H1 (cell line): Measurements from ENCODE around the gene FAM181A. TPM values are rescaled to one million over a fixed set of nuclear protein-coding genes. Genes with fewer than 3 reads are reported as not detected.

ENCODE experiments used
- CTCF ChIA-PET: fragments of 300-600 bp; sonication (Branson Sonifier 250); formaldehyde crosslinking; loops from one replicate; lab custom pipeline; 2021; ENCODE audit not compliant: partially characterized antibody; lab: Charles Lee
- POLR2A ChIA-PET: fragments of 300-600 bp; sonication (Branson Sonifier 250); formaldehyde crosslinking; loops from one replicate; lab custom pipeline; 2021; ENCODE audit warnings: inconsistent platforms; ENCODE audit not compliant: partially characterized antibody; lab: Charles Lee
- DNase-seq, 2 experiments: peaks; one replicate each; pipeline versions ENCODE4 v3.0.0 to v3.0.0-alpha.2; 2010 to 2022; ENCODE audit warnings: low spot score in 2 of 2, low read depth in 1 of 2, mixed read lengths in 1 of 2
- FAIRE-seq: peaks from 2 replicates; lab custom pipeline; 2011; peaks lifted over from hg19 to GRCh38; lab: Jason Lieb, UNC
- H2AFZ ChIP-seq: 2 replicates; pipeline ENCODE4 v1.8.1; 2012; ENCODE audit warnings: low read length, inconsistent platforms
- H2AK5ac ChIP-seq: 2 replicates; pipeline ENCODE4 v1.6.1; 2013; ENCODE audit warnings: low read depth, low read length
- H2BK120ac ChIP-seq: replicated peaks from 2 replicates; pipeline ENCODE3; 2013; ENCODE audit warnings: low read depth, low read length, inconsistent platforms
- H2BK12ac ChIP-seq: 2 replicates; pipeline ENCODE4 v1.6.1; 2013; ENCODE audit warnings: low read depth, low read length
- H2BK15ac ChIP-seq: 2 replicates; pipeline ENCODE4 v1.6.1; 2013; ENCODE audit warnings: low read length
- H2BK20ac ChIP-seq: 2 replicates; pipeline ENCODE4 v1.6.1; 2013; ENCODE audit warnings: low read length
- H2BK5ac ChIP-seq: 2 replicates; pipeline ENCODE4 v1.6.1; 2013; ENCODE audit warnings: low read depth, low read length
- H3K14ac ChIP-seq: 2 replicates; pipeline ENCODE4 v1.6.1; 2013; ENCODE audit warnings: inconsistent platforms; ENCODE audit not compliant: insufficient read length
- H3K18ac ChIP-seq: 2 replicates; pipeline ENCODE4 v1.6.1; 2013; ENCODE audit warnings: low read length; ENCODE audit errors: extremely low read depth
- H3K23ac ChIP-seq: 2 replicates; pipeline ENCODE4 v1.6.1; 2013; ENCODE audit warnings: inconsistent platforms; ENCODE audit not compliant: insufficient read length
- H3K23me2 ChIP-seq: 2 replicates; pipeline ENCODE4 v1.6.1; 2013; ENCODE audit warnings: low read depth, low read length
- H3K27ac ChIP-seq: 2 replicates; pipeline ENCODE4 v1.6.1; 2011; ENCODE audit warnings: low read depth, low read length, inconsistent platforms
- H3K27me3 ChIP-seq, 4 experiments: replicated peaks in 1 of 4; 1 replicate in 1 of 4; 2 replicates in 3 of 4; pipeline versions ENCODE4 v1.6.1 to v1.8.1; 2011 to 2013; ENCODE audit warnings: low read length in 3 of 4, mild to moderate bottlenecking in 3 of 4, inconsistent platforms in 2 of 4, mixed read lengths in 2 of 4, moderate library complexity in 1 of 4; ENCODE audit not compliant: control insufficient read depth in 3 of 4, insufficient read depth in 3 of 4; ENCODE audit errors: extremely low read depth in 1 of 4
- H3K36me3 ChIP-seq, 4 experiments: 2 replicates each; pipeline versions ENCODE4 v1.6.1 to v1.8.1; 2011 to 2013; ENCODE audit warnings: mild to moderate bottlenecking in 4 of 4, low read length in 3 of 4, moderate library complexity in 2 of 4, control low read depth in 1 of 4, inconsistent platforms in 1 of 4; ENCODE audit not compliant: insufficient read depth in 4 of 4, control insufficient read depth in 2 of 4
- H3K4ac ChIP-seq: replicated peaks from 2 replicates; pipeline ENCODE3; 2013; ENCODE audit warnings: low read length, low read depth, mixed read lengths, inconsistent platforms; ENCODE audit not compliant: insufficient read length
- H3K4me1 ChIP-seq, 4 experiments: replicated peaks in 1 of 4; 1 replicate in 1 of 4; 2 replicates in 3 of 4; pipeline versions ENCODE4 v1.6.1 to v1.8.1; 2011 to 2013; ENCODE audit warnings: low read length in 3 of 4, inconsistent platforms in 2 of 4, mixed read lengths in 1 of 4; ENCODE audit not compliant: insufficient read depth in 4 of 4, control insufficient read depth in 3 of 4
- H3K4me2 ChIP-seq, 2 experiments: 2 replicates each; pipeline versions ENCODE4 v1.6.1 to v1.8.1; 2011 to 2013; ENCODE audit warnings: low read depth in 2 of 2, low read length in 2 of 2, control low read depth in 1 of 2, inconsistent platforms in 1 of 2, mild to moderate bottlenecking in 1 of 2; ENCODE audit not compliant: insufficient read depth in 1 of 2
- H3K4me3 ChIP-seq, 4 experiments: fragments of 200-600, 300-600 bp in 1 of 4; sonication (generic), shearing (Covaris generic), sonication (Bioruptor Twin) in 1 of 4; 2 replicates each; pipeline versions ENCODE4 v1.5.1 to v1.8.1; 2011 to 2016; ENCODE audit warnings: low read length in 4 of 4, low read depth in 3 of 4, control low read depth in 2 of 4, inconsistent platforms in 2 of 4, mild to moderate bottlenecking in 2 of 4, mixed read lengths in 1 of 4, moderate library complexity in 1 of 4; ENCODE audit not compliant: insufficient read depth in 2 of 4; ENCODE audit errors: extremely low read depth in 1 of 4
- H3K56ac ChIP-seq: replicated peaks from 2 replicates; pipeline ENCODE3; 2013; ENCODE audit warnings: low read depth, mild to moderate bottlenecking, mixed read lengths, low read length, inconsistent platforms; ENCODE audit not compliant: insufficient read length
- H3K79me1 ChIP-seq: 2 replicates; pipeline ENCODE4 v1.6.1; 2013; ENCODE audit warnings: low read depth, low read length, control low read depth
- H3K79me2 ChIP-seq, 2 experiments: 2 replicates each; pipeline versions ENCODE4 v1.6.1 to v1.8.1; 2012 to 2013; ENCODE audit warnings: low read length in 2 of 2, mild to moderate bottlenecking in 2 of 2, inconsistent platforms in 1 of 2; ENCODE audit not compliant: insufficient read depth in 2 of 2, control insufficient read depth in 1 of 2
- H3K9ac ChIP-seq, 4 experiments: replicated peaks in 1 of 4; 1 replicate in 1 of 4; 2 replicates in 3 of 4; pipeline versions ENCODE4 v1.6.1 to v1.8.1; 2011 to 2013; ENCODE audit warnings: low read depth in 3 of 4, low read length in 3 of 4, control low read depth in 2 of 4, mild to moderate bottlenecking in 2 of 4, moderate library complexity in 2 of 4, inconsistent platforms in 1 of 4; ENCODE audit errors: extremely low read depth in 1 of 4
- H3K9me3 ChIP-seq, 2 experiments: 2 replicates each; pipeline versions ENCODE4 v1.6.1 to v1.8.1; 2012 to 2013; ENCODE audit warnings: mild to moderate bottlenecking in 2 of 2, moderate library complexity in 2 of 2, control low read depth in 1 of 2, inconsistent platforms in 1 of 2, low read depth in 1 of 2, low read length in 1 of 2, mixed read lengths in 1 of 2; ENCODE audit not compliant: insufficient read depth in 2 of 2
- H4K20me1 ChIP-seq, 2 experiments: replicated peaks in 1 of 2; 2 replicates each; pipeline versions ENCODE3 to v1.8.1; 2011 to 2013; ENCODE audit warnings: inconsistent platforms in 2 of 2, low read length in 2 of 2, mild to moderate bottlenecking in 1 of 2; ENCODE audit not compliant: insufficient read depth in 2 of 2, control insufficient read depth in 1 of 2
- H4K5ac ChIP-seq: 2 replicates; pipeline ENCODE4 v1.6.1; 2013; ENCODE audit warnings: low read length, low read depth, mixed read lengths, inconsistent platforms; ENCODE audit not compliant: insufficient read length
- H4K8ac ChIP-seq: 2 replicates; pipeline ENCODE4 v1.8.0; 2013; ENCODE audit warnings: mild to moderate bottlenecking, moderate library complexity, low read length, inconsistent platforms; ENCODE audit not compliant: insufficient read depth; ENCODE audit errors: extremely low read depth
- H4K91ac ChIP-seq: replicated peaks from 2 replicates; pipeline ENCODE3; 2013; ENCODE audit warnings: low read length, mixed read lengths, inconsistent platforms; ENCODE audit not compliant: insufficient read length
- CHD1 ChIP-seq: IDR thresholded peaks from 2 replicates; pipeline ENCODE4 v1.6.1; 2012; ENCODE audit warnings: low read depth, low read length, improper control_type of control experiment
- CREB1 ChIP-seq: IDR thresholded peaks from 2 replicates; pipeline ENCODE4 v1.6.1; 2012; ENCODE audit warnings: inconsistent platforms
- FOSL1 ChIP-seq: IDR thresholded peaks from 2 replicates; pipeline ENCODE4 v1.6.1; 2011; ENCODE audit warnings: mild to moderate bottlenecking, low read depth, low read length, moderate library complexity; ENCODE audit not compliant: insufficient read depth
- KDM1A ChIP-seq: fragments of 200-600, 300-600 bp; sonication (generic); IDR thresholded peaks from 2 replicates; pipeline ENCODE4 v1.7.1; 2016; ENCODE audit warnings: mild to moderate bottlenecking, low read length, borderline replicate concordance
- MAFK ChIP-seq: IDR thresholded peaks from 2 replicates; pipeline ENCODE4 v1.6.1; 2012; ENCODE audit warnings: low read depth, mild to moderate bottlenecking, improper control_type of control experiment, low read length
- RXRA ChIP-seq: IDR thresholded peaks from 2 replicates; pipeline ENCODE4 v1.6.1; 2011; ENCODE audit warnings: low read depth, mild to moderate bottlenecking, low read length, moderate library complexity; ENCODE audit not compliant: insufficient read depth
- YY1 ChIP-seq: IDR thresholded peaks from 2 replicates; pipeline ENCODE4 v1.6.1; 2011; ENCODE audit warnings: low read depth, mild to moderate bottlenecking, low read length
- WGBS, 2 experiments: shearing (Covaris generic) in 1 of 2; methylation state at CpG; one replicate each; pipeline versions ENCODE4 v1.1.6 to v1.1.7; 2013 to 2015; ENCODE audit warnings: low lambda C conversion rate in 2 of 2, mixed read lengths in 2 of 2, inconsistent platforms in 1 of 2, low coverage in 1 of 2, missing lambda C conversion rate in 1 of 2; ENCODE audit not compliant: insufficient replicate concordance in 2 of 2, insufficient coverage in 1 of 2, insufficient read length in 1 of 2; ENCODE audit errors: extremely low coverage in 1 of 2, missing lambda C conversion rate in 1 of 2; 5-methylcytosine and 5-hydroxymethylcytosine counted together
- polyA plus RNA-seq, 7 experiments: library from polyadenylated mRNA; depleted of rRNA in 3 of 7; stranded (reverse) in 5 of 7; unstranded in 2 of 7; fragments of >200 nt in 5 of 7; fragments of 200-250 nt in 2 of 7; gene quantifications; 1 replicate in 5 of 7; 2 replicates in 1 of 7; 4 replicates in 1 of 7; pipeline versions ENCODE4 v1.2.1 to v1.2.3, GENCODE V29; 2011 to 2013; ENCODE audit warnings: missing spikeins in 2 of 7, mixed read lengths in 2 of 7
- total RNA-seq: library from RNA; stranded (reverse); fragmentation: NEBNext Ultra II Directional; extraction: Animal tissue kit (Norgen Biotek cat#: 25700); gene quantifications from 2 replicates; pipeline ENCODE4 v1.2.1, GENCODE V29; 2021
- TF ChIP-seq, protein P1 (sequence below), 3 experiments: IDR thresholded peaks; 1 replicate in 2 of 3; 2 replicates in 1 of 3; pipeline versions ENCODE4 v1.5.1 to v1.6.1; 2011; ENCODE audit warnings: low read length in 3 of 3, mild to moderate bottlenecking in 3 of 3, inconsistent platforms in 2 of 3, low read depth in 1 of 3, moderate library complexity in 1 of 3; ENCODE audit not compliant: insufficient read depth in 1 of 3; ENCODE audit errors: control extremely low read depth in 1 of 3

FAM181A gene
- total and polyA plus RNA-seq, 2 of the 8 experiments (the other 6 are each of a cell fraction or from before 2014, with no cell fraction given): not detected

DNA sequence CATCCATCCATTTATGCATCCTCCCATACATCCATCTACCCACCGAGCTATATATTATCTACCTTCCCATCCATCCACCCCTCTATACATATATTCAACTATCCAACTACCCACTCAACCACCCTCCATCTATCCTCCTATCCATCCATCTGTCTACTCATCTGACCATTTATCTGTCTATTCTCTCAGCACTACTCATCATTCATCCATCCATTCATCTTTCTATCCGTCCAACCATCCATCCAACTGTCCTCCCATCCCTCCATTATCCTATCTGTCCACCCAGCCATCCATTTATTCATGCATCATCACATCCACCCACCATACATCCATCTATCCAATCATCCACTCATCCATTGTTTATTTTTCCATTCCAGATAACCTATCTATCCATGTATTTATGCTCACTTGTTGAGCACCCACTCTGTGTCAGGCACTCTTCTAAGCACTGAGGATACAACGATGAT is 37.7 kb downstream of the FAM181A start:
- CTCF ChIA-PET: interaction anchor here (0.8 to 8.0 kb wide), 6 partner anchors 12 to 40 kb away, joined by 3 to 37 read pairs (median 6); no protein-coding TSS in a partner anchor
- FAIRE-seq: no peak

More for the DNA sequence above, 37.7 kb downstream of the FAM181A start:
- no peak overlapping the region for H3K9ac ChIP-seq
- H2AK5ac ChIP-seq: no peak overlapping the region
- no peaks in the 10 kb centered on the region for H3K36me3 ChIP-seq
- POLR2A ChIA-PET: interaction anchor here (1.0 kb wide), 1 partner anchor 10 kb away, joined by 3 read pairs; no protein-coding TSS in a partner anchor
- H2BK12ac ChIP-seq: no peak overlapping the region
- no peak overlapping the region for H3K14ac ChIP-seq
- peak overlapping the region; percentile 51 for H3K56ac ChIP-seq
- no peak for TF ChIP-seq FOSL1
- no peak for TF ChIP-seq RXRA
- TF ChIP-seq, protein P1, sequence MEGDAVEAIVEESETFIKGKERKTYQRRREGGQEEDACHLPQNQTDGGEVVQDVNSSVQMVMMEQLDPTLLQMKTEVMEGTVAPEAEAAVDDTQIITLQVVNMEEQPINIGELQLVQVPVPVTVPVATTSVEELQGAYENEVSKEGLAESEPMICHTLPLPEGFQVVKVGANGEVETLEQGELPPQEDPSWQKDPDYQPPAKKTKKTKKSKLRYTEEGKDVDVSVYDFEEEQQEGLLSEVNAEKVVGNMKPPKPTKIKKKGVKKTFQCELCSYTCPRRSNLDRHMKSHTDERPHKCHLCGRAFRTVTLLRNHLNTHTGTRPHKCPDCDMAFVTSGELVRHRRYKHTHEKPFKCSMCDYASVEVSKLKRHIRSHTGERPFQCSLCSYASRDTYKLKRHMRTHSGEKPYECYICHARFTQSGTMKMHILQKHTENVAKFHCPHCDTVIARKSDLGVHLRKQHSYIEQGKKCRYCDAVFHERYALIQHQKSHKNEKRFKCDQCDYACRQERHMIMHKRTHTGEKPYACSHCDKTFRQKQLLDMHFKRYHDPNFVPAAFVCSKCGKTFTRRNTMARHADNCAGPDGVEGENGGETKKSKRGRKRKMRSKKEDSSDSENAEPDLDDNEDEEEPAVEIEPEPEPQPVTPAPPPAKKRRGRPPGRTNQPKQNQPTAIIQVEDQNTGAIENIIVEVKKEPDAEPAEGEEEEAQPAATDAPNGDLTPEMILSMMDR (IDR thresholded peaks at IDR 0.05; ENCODE audit: control extremely low read depth in 1 of 3, insufficient read depth in 1 of 3, low read depth in 1 of 3, low read length in 3 of 3): no peak
- no peak for TF ChIP-seq YY1
- no peak for TF ChIP-seq CHD1
- TF ChIP-seq KDM1A: no peak
- TF ChIP-seq MAFK: no peak
- TF ChIP-seq CREB1: no peak
- no peak overlapping the region for H3K4me3 ChIP-seq
- no peak for DNase-seq
- H3K18ac ChIP-seq: no peak overlapping the region
- H3K4ac ChIP-seq: no peak overlapping the region
- H3K4me2 ChIP-seq: no peak overlapping the region
- no peak overlapping the region for H3K27ac ChIP-seq
- H3K9me3 ChIP-seq: no peaks in the 10 kb centered on the region
- H3K79me1 ChIP-seq: no peaks in the 10 kb centered on the region
- H3K4me1 ChIP-seq: peaks cover 0 to under 1% (median 0%) of the 10 kb centered on the region in 4 experiments; a peak in 1 of 7 replicates
- no peak overlapping the region for H2BK120ac ChIP-seq
- H2BK5ac ChIP-seq: no peak overlapping the region
- H2BK20ac ChIP-seq: no peak overlapping the region
- H3K79me2 ChIP-seq: no peaks in the 10 kb centered on the region
- WGBS, 2 experiments: 82 to 100% methylated on average over 2 to 3 of the region's 3 CpGs
- H3K23me2 ChIP-seq: peaks cover 3% of the 10 kb centered on the region; the same call in 1 of the 2 replicates
- H4K20me1 ChIP-seq: no peaks in the 10 kb centered on the region
- H4K5ac ChIP-seq: no peak overlapping the region
- no peak overlapping the region for H3K23ac ChIP-seq
- H2AFZ ChIP-seq: no peak overlapping the region
- H4K91ac ChIP-seq: no peak overlapping the region
- no peak overlapping the region for H4K8ac ChIP-seq
- H3K27me3 ChIP-seq: peaks cover 0 to 1% (median 0%) of the 10 kb centered on the region in 4 experiments; a peak in 1 of 7 replicates
- no peak overlapping the region for H2BK15ac ChIP-seq
